Middle frontal gyrus (tissue), 1 donor: ENCODE data around the gene CBY2.
"Not testable (repeated sequence)": the region's sequence is repeated elsewhere in the genome, so short reads cannot be mapped to it uniquely, and the experiment has no call there.

ENCODE experiments used
- DNase-seq: peaks from one replicate; pipeline ENCODE4 v3.0.0-alpha.2; 2015; ENCODE audit warnings: low spot score; ENCODE audit errors: extremely low spot score

Gene CBY2

GRCh38 chr13:45702088-45702487 is at the start of gene CBY2:
Gene CBY2 (plus strand): TSS chr13:45702320. CDS start chr13:45702391, 71 bp downstream.
- no peak for DNase-seq

- DNase-seq = no peak
Measured at GRCh38 chr13:45654633-45655349, 47.3 kb upstream of the CBY2 start.

GRCh38 chr13:45658586-45659235 is 43.4 kb upstream of the CBY2 start:
- DNase-seq = no peak

- no peak for DNase-seq
Measured at GRCh38 chr13:45659536-45659935, 42.6 kb upstream of the CBY2 start.

- DNase-seq = not testable (repeated sequence)
Measured at GRCh38 chr13:45660458-45660857, 41.7 kb upstream of the CBY2 start.

- DNase-seq = no peak
Measured at GRCh38 chr13:45662162-45662561, 40.0 kb upstream of the CBY2 start.

GRCh38 chr13:45662903-45663302 is 39.2 kb upstream of the CBY2 start:
- DNase-seq = not testable (repeated sequence)

GRCh38 chr13:45669626-45670025 is 32.5 kb upstream of the CBY2 start:
- not testable (repeated sequence) for DNase-seq

- DNase-seq = no peak
Measured at GRCh38 chr13:45670189-45670885, 31.8 kb upstream of the CBY2 start.

GRCh38 chr13:45674908-45675307 is 27.2 kb upstream of the CBY2 start:
- no peak for DNase-seq

GRCh38 chr13:45678282-45678681 is 23.8 kb upstream of the CBY2 start:
- no peak for DNase-seq

GRCh38 chr13:45681113-45681512 is 21.0 kb upstream of the CBY2 start:
- no peak for DNase-seq

GRCh38 chr13:45682494-45683008 is 19.6 kb upstream of the CBY2 start:
- no peak for DNase-seq

- DNase-seq = no peak
Measured at GRCh38 chr13:45683701-45684100, 18.4 kb upstream of the CBY2 start.

- no peak for DNase-seq
Measured at GRCh38 chr13:45688577-45688976, 13.5 kb upstream of the CBY2 start.

- DNase-seq = no peak
Measured at GRCh38 chr13:45690636-45691035, 11.5 kb upstream of the CBY2 start.

- no peak for DNase-seq
Measured at GRCh38 chr13:45691251-45691650, 10.9 kb upstream of the CBY2 start.

GRCh38 chr13:45691667-45692066 is 10.5 kb upstream of the CBY2 start:
- DNase-seq = no peak

GRCh38 chr13:45695198-45695730 is 6.9 kb upstream of the CBY2 start:
- no peak for DNase-seq

- DNase-seq = no peak
Measured at GRCh38 chr13:45696610-45697226, 5.4 kb upstream of the CBY2 start.
